HepG2 (cell line): ENCODE measurements around the gene HACD2. TPM values are rescaled to one million over a fixed set of nuclear protein-coding genes. Genes with fewer than 3 reads are reported as not detected.

Experiments used
- ATAC-seq: fragments of 200-7000 bp; cut with Tn5 transposase; 3 replicates; pipeline ENCODE4 v1.9.1; 2020; ENCODE audit warnings: mild to moderate bottlenecking, moderate library complexity
- BruUV-seq: library from RNA; stranded (reverse); fragments of 400-500 nt; replicated peaks from 2 replicates; lab custom pipeline; 2021; lab: Mats Ljungman, UMichigan
- CTCF ChIA-PET: fragments of 300-600 bp; formaldehyde crosslinking; extraction: SDS; loops from one replicate; lab custom pipeline; 2021; ENCODE audit warnings: low total read pairs, inconsistent platforms, low intra/inter-chr PET ratio; lab: Yijun Ruan, JAX
- POLR2A ChIA-PET: fragments of 350-600 bp; sonication (Branson Sonifier 250); formaldehyde crosslinking; loops from one replicate; lab custom pipeline; 2020; ENCODE audit warnings: antibody characterized with exemption, inconsistent platforms; lab: Yijun Ruan, JAX
- DNase-seq: peaks from one replicate; pipeline ENCODE4 v3.0.0-alpha.2; 2015; ENCODE audit warnings: low spot score
- FAIRE-seq: peaks from 3 replicates; lab custom pipeline; 2011; peaks lifted over from hg19 to GRCh38; lab: Jason Lieb, UNC
- H2AFZ ChIP-seq: one replicate; pipeline ENCODE4 v1.6.1; 2011; ENCODE audit warnings: low read length, inconsistent platforms
- H3K27ac ChIP-seq: fragments of 300-600 bp; 3 replicates; pipeline ENCODE4 v1.8.0; 2011; ENCODE audit warnings: mixed run types, mild to moderate bottlenecking, mixed read lengths, low read length, inconsistent platforms; ENCODE audit not compliant: insufficient read depth; ENCODE audit errors: extremely low read length
- H3K27me3 ChIP-seq, 2 experiments: fragments of 200-600 bp in 1 of 2; 2 replicates in 1 of 2; 3 replicates in 1 of 2; pipeline versions ENCODE4 v1.6.0 to v1.8.0; 2011; ENCODE audit warnings: low read length in 2 of 2, mild to moderate bottlenecking in 2 of 2, moderate library complexity in 2 of 2, inconsistent platforms in 1 of 2; ENCODE audit not compliant: insufficient read depth in 2 of 2, control insufficient read depth in 1 of 2
- H3K36me3 ChIP-seq, 2 experiments: fragments of 200-600 bp in 1 of 2; replicated peaks in 1 of 2; 2 replicates in 1 of 2; 3 replicates in 1 of 2; pipeline versions ENCODE4 v1.5.1 to v1.8.0; 2011; ENCODE audit warnings: low read length in 2 of 2, inconsistent platforms in 1 of 2; ENCODE audit not compliant: insufficient read depth in 2 of 2, control insufficient read depth in 1 of 2
- H3K4me1 ChIP-seq: 2 replicates; pipeline ENCODE4 v1.5.1; 2012; ENCODE audit warnings: low read length, inconsistent platforms; ENCODE audit not compliant: insufficient read depth
- H3K4me2 ChIP-seq: 2 replicates; pipeline ENCODE4 v1.6.0; 2011; ENCODE audit warnings: low read depth, low read length, inconsistent platforms
- H3K4me3 ChIP-seq, 3 experiments: fragments of 200-600 bp in 1 of 3; sonication (generic), shearing (Covaris generic) in 1 of 3; replicated peaks in 1 of 3; 2 replicates each; pipeline ENCODE4 v1.5.1; 2011 to 2016; ENCODE audit warnings: low read length in 3 of 3, inconsistent platforms in 2 of 3, low read depth in 2 of 3, mild to moderate bottlenecking in 2 of 3, control low read depth in 1 of 3, mixed read lengths in 1 of 3; ENCODE audit not compliant: insufficient read depth in 1 of 3
- H3K79me2 ChIP-seq: one replicate; pipeline ENCODE4 v1.6.1; 2011; ENCODE audit warnings: low read length, inconsistent platforms; ENCODE audit not compliant: insufficient read depth
- H3K9ac ChIP-seq: 2 replicates; pipeline ENCODE4 v1.6.0; 2011; ENCODE audit warnings: mild to moderate bottlenecking, low read depth, low read length, inconsistent platforms; ENCODE audit not compliant: insufficient read depth
- H3K9me3 ChIP-seq: 2 replicates; pipeline ENCODE4 v1.5.1; 2012; ENCODE audit warnings: mild to moderate bottlenecking, low read length
- H4K20me1 ChIP-seq: 2 replicates; pipeline ENCODE4 v1.6.0; 2011; ENCODE audit warnings: inconsistent platforms, mild to moderate bottlenecking, low read length, moderate library complexity; ENCODE audit not compliant: insufficient read depth
- ARNT2 ChIP-seq: sonication (generic); formaldehyde crosslinking; IDR thresholded peaks from 2 replicates; pipeline ENCODE4 v1.8.0; 2022; ENCODE audit warnings: mild to moderate bottlenecking, low read depth, missing genetic modification reagents, moderate library complexity
- ATF5 ChIP-seq: sonication (generic); formaldehyde crosslinking; IDR thresholded peaks from 2 replicates; pipeline ENCODE4 v1.4.0; 2020; ENCODE audit warnings: mild to moderate bottlenecking, low read depth, missing genetic modification reagents
- MLLT10 ChIP-seq: sonication (generic); formaldehyde crosslinking; IDR thresholded peaks from 2 replicates; pipeline ENCODE4 v1.4.0; 2020; ENCODE audit warnings: missing genetic modification reagents
- MXD3 ChIP-seq: IDR thresholded peaks from 2 replicates; pipeline ENCODE4 v1.6.1; 2016; ENCODE audit warnings: mild to moderate bottlenecking, missing biosample characterization, missing genetic modification reagents
- PCBP2 ChIP-seq: fragments of 200-400 bp; formaldehyde crosslinking; optimal IDR thresholded peaks from 2 replicates; pipeline ENCODE3; 2018; ENCODE audit warnings: low read length, low read depth; ENCODE audit not compliant: poor library complexity, severe bottlenecking
- PITX1 ChIP-seq: sonication (generic); formaldehyde crosslinking; IDR thresholded peaks from 2 replicates; pipeline ENCODE4 v1.5.1; 2020; ENCODE audit warnings: mild to moderate bottlenecking, missing genetic modification reagents
- RAD21 ChIP-seq: fragments of 450-650 bp; formaldehyde crosslinking; IDR thresholded peaks from 2 replicates; pipeline ENCODE4 v1.5.0; 2020; ENCODE audit warnings: mild to moderate bottlenecking
- STAG1 ChIP-seq: sonication (generic); formaldehyde crosslinking; IDR thresholded peaks from 2 replicates; pipeline ENCODE4 v1.4.0; 2020; ENCODE audit warnings: missing genetic modification reagents
- TMF1 ChIP-seq: sonication (generic); formaldehyde crosslinking; IDR thresholded peaks from 2 replicates; pipeline ENCODE4 v1.8.1; 2022; ENCODE audit warnings: low read depth, missing genetic modification reagents
- ZBTB43 ChIP-seq: sonication (generic); formaldehyde crosslinking; conservative IDR thresholded peaks from 2 replicates; pipeline ENCODE4 v1.4.0; 2020; ENCODE audit warnings: missing genetic modification reagents
- ZBTB44 ChIP-seq: sonication (generic); formaldehyde crosslinking; IDR thresholded peaks from 2 replicates; pipeline ENCODE4 v1.4.0; 2020; ENCODE audit warnings: missing genetic modification reagents
- ZNF121 ChIP-seq: sonication (generic); formaldehyde crosslinking; IDR thresholded peaks from 2 replicates; pipeline ENCODE4 v1.5.0; 2020; ENCODE audit warnings: mild to moderate bottlenecking, missing genetic modification reagents
- ZNF260 ChIP-seq: sonication (generic); formaldehyde crosslinking; IDR thresholded peaks from 2 replicates; pipeline ENCODE4 v1.4.0; 2020; ENCODE audit warnings: missing genetic modification reagents, low read depth, mild to moderate bottlenecking, borderline replicate concordance
- ZNF510 ChIP-seq: sonication (generic); formaldehyde crosslinking; IDR thresholded peaks from 2 replicates; pipeline ENCODE4 v1.4.0; 2020; ENCODE audit warnings: low read depth, mild to moderate bottlenecking, missing genetic modification reagents
- ZNF567 ChIP-seq: sonication (generic); formaldehyde crosslinking; IDR thresholded peaks from 2 replicates; pipeline ENCODE4 v1.8.1; 2023; ENCODE audit warnings: mild to moderate bottlenecking, missing genetic modification reagents, borderline replicate concordance
- ZNF644 ChIP-seq: IDR thresholded peaks from 2 replicates; pipeline ENCODE4 v1.6.1; 2016; ENCODE audit warnings: low read depth
- ZNF747 ChIP-seq: sonication (generic); formaldehyde crosslinking; IDR thresholded peaks from 2 replicates; pipeline ENCODE4 v1.8.1; 2023; ENCODE audit warnings: missing genetic modification reagents, mild to moderate bottlenecking, borderline replicate concordance
- WGBS: methylation state at CpG from one replicate; pipeline ENCODE4 v1.1.6; 2017; ENCODE audit warnings: low lambda C conversion rate; 5-methylcytosine and 5-hydroxymethylcytosine counted together
- in situ Hi-C: cut with HindIII; loops from 2 replicates; pipeline ENCODE4 v1.10.0; 2017; ENCODE audit warnings: low pct_unique_long_range_greater_than_20kb; ENCODE audit not compliant: extremely low pct_ligation_motif_present
- intact Hi-C: fragments of 100-400 bp; cut with micrococcal nuclease; formaldehyde crosslinking; loops from one replicate; pipeline ENCODE4 v1.10.0; 2022; ENCODE audit not compliant: unreplicated experiment
- polyA plus RNA-seq, 8 experiments: library from polyadenylated mRNA; depleted of rRNA in 3 of 8; stranded (reverse) in 7 of 8; unstranded in 1 of 8; fragments of >200 nt; fragmentation: Illumina TruSeq in 4 of 8; extraction: Trizol in 4 of 8; gene quantifications; 2 replicates each; pipeline versions ENCODE4 v1.2.1 to v1.2.3, GENCODE V29; 2011 to 2016; ENCODE audit warnings: low read depth in 4 of 8, missing spikeins in 1 of 8, mixed read lengths in 1 of 8; ENCODE audit not compliant: insufficient read depth in 1 of 8
- total RNA-seq, 5 experiments: library from RNA; depleted of rRNA; stranded (reverse); fragments of >200 nt; fragmentation: Illumina TruSeq; extraction: Trizol; gene quantifications; 2 replicates each; pipeline ENCODE4 v1.2.3, GENCODE V29; 2016; ENCODE audit warnings: low read depth in 1 of 5
- TF ChIP-seq, protein P1 (sequence below): sonication (generic); formaldehyde crosslinking; IDR thresholded peaks from 2 replicates; pipeline ENCODE4 v1.5.0; 2020; ENCODE audit warnings: mild to moderate bottlenecking, missing genetic modification reagents, moderate library complexity

HACD2 gene
- total and polyA plus RNA-seq, 2 of the 13 experiments (the other 11 are each of a cell fraction or from before 2014, with no cell fraction given), result 47.0 to 50.4 TPM

DNA sequence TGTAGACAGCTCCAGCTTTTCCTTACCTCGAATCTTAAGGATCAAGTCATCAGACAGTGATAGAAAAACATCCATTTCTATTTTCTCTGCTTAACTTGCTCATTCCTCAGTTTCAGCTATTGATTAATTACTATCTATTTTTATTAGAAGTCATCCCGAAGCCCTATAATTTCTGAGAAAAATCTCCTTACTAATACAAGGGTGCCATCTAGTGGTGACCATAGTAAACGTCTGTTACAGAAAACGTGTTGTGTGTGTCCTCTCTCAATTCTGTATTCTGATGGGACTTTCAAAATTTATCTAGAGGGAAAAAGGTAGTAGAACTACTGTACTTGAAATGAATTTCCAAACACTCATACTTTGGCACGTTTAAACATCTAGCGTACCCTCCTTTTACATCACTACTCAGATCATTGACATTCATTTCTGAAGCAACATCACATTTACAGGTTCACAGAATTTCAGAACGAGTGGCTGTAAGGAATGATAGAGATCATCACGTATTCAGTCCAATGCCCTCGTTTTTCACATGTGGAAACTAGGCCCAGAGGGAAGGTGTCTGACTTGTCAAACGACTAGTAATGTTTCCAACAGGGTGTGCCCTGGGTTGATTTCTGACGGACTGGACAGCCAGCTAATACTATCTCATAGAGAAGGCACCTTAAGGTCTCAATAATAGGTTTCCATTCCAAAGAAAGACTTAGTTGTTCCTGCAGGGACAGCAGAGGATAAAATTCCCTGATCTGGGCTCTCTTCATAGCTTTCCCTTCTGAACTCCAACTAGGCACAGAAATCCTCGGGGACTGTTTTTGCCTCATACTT, 25.6 kb downstream of the HACD2 start:
- Histone ChIP-seq H3K27ac (no peak overlapping the region), H4K20me1 (no peaks in the 10 kb centered on the region; the same call in 1 of the 2 replicates), H3K79me2 (peaks cover 27% of the 10 kb centered on the region), H3K4me2 (no peak overlapping the region), H3K27me3 (no peaks in the 10 kb centered on the region), H3K4me3 (no peak overlapping the region), H2AFZ (no peak overlapping the region), H3K9me3 (peaks cover 16% of the 10 kb centered on the region; the same call in 1 of the 2 replicates), H3K4me1 (0 out of 2 replicates have a peak, but pooled peaks cover 6% of the 10 kb centered on the region), H3K9ac (no peak overlapping the region), H3K36me3 (peaks cover 7 to 48% of the 10 kb centered on the region in 2 experiments; a peak in 4 of 5 replicates)
- DNase-seq, result peak; percentile 39
- no TSS peak for BruUV-seq
- CTCF ChIA-PET, result interaction anchor here (0.9 to 1.5 kb wide), 4 partner anchors 229 to 273 kb away, joined by 3 to 8 read pairs (median 6); no protein-coding TSS in a partner anchor
- TF ChIP-seq TMF1 (CRISPR knock-in tag) (no peak), ZNF510 (CRISPR knock-in tag) (no peak), ARNT2 (CRISPR knock-in tag) (no peak), MXD3 (CRISPR knock-in tag) (no peak), RAD21 (CRISPR knock-in tag) (peak; percentile 23; the same call in 1 of the 2 replicates), ZBTB43 (no peak), ZBTB44 (CRISPR knock-in tag) (no peak), ZNF121 (CRISPR knock-in tag) (no peak), PITX1 (CRISPR knock-in tag) (no peak), ATF5 (CRISPR knock-in tag) (no peak), PCBP2 (no peak), ZNF567 (CRISPR knock-in tag) (no peak), ZNF747 (CRISPR knock-in tag) (no peak), MLLT10 (CRISPR knock-in tag) (no peak), ZNF644 (no peak), STAG1 (CRISPR knock-in tag) (peak; percentile 63), ZNF260 (CRISPR knock-in tag) (no peak)
- TF ChIP-seq, protein P1, sequence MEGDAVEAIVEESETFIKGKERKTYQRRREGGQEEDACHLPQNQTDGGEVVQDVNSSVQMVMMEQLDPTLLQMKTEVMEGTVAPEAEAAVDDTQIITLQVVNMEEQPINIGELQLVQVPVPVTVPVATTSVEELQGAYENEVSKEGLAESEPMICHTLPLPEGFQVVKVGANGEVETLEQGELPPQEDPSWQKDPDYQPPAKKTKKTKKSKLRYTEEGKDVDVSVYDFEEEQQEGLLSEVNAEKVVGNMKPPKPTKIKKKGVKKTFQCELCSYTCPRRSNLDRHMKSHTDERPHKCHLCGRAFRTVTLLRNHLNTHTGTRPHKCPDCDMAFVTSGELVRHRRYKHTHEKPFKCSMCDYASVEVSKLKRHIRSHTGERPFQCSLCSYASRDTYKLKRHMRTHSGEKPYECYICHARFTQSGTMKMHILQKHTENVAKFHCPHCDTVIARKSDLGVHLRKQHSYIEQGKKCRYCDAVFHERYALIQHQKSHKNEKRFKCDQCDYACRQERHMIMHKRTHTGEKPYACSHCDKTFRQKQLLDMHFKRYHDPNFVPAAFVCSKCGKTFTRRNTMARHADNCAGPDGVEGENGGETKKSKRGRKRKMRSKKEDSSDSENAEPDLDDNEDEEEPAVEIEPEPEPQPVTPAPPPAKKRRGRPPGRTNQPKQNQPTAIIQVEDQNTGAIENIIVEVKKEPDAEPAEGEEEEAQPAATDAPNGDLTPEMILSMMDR, result peak; percentile 67
- FAIRE-seq, result no peak
- ATAC-seq, result no peak
- WGBS, result 60% methylated on average over 12 of the region's 12 CpGs
- in situ Hi-C loops (loop anchor here (5.0 kb wide), 1 partner anchor 232 kb away; no protein-coding TSS in a partner anchor), intact Hi-C loops (loop anchor here (2.0 kb wide), 1 partner anchor 230 kb away; no protein-coding TSS in a partner anchor)
- POLR2A ChIA-PET, result interaction anchor here (1.0 kb wide), 1 partner anchor 47 kb away, joined by 3 read pairs; no protein-coding TSS in a partner anchor
